Measurements from ENCODE around the gene NT5C3B. TPM values are rescaled to one million over a fixed set of nuclear protein-coding genes. Genes with fewer than 3 reads are reported as not detected.

Gene NT5C3B
- total RNA-seq, 1 experiment from 2014 or later = 62.0 TPM

- peaks cover 32% of the 10 kb centered on the region for H3K36me3 Mint-ChIP-seq (ENCODE audit: insufficient read depth, unreplicated experiment)
- CTCF ChIA-PET = interaction anchor here (0.8 to 8.3 kb wide), 4 partner anchors 12 to 25 kb away, joined by 3 to 141 read pairs (median 3); partner anchors contain the start of gene JUP
- peak; percentile 47 for DNase-seq
These were observed 36.7 kb downstream of the NT5C3B start for GRCh38 chr17:41799366-41799765.

GRCh38 chr17:41797377-41797776, 38.7 kb downstream of the NT5C3B start:
- TF ChIP-seq CTCF (IDR thresholded peaks at IDR 0.05; ENCODE audit: unreplicated experiment) = no peak
- Mint-ChIP-seq H3K4me3 (ENCODE audit: low read depth, unreplicated experiment) (no peak overlapping the region), H3K27ac (ENCODE audit: unreplicated experiment) (no peak overlapping the region), H3K9me3 (ENCODE audit: low read depth, unreplicated experiment) (no peaks in the 10 kb centered on the region), H3K4me1 (ENCODE audit: low read depth, unreplicated experiment) (peaks cover 69% of the 10 kb centered on the region), H3K27me3 (ENCODE audit: unreplicated experiment) (no peaks in the 10 kb centered on the region), H3K36me3 (ENCODE audit: insufficient read depth, unreplicated experiment) (peaks cover 42% of the 10 kb centered on the region)
- DNase-seq = no peak
- intact Hi-C loops (cut with micrococcal nuclease; ENCODE audit: unreplicated experiment) = no loop called here
- no TSS peak for BruUV-seq (replicated peaks)
- CTCF ChIA-PET = interaction anchor here (0.6 to 8.3 kb wide), 2 partner anchors 12 to 881 kb away, joined by 3 to 141 read pairs; partner anchors contain the start of gene JUP

More at GRCh38 chr17:41799366-41799765, 36.7 kb downstream of the NT5C3B start:
- peak overlapping the region; percentile 87 for H3K27ac Mint-ChIP-seq (ENCODE audit: unreplicated experiment)
- H3K9me3 Mint-ChIP-seq (ENCODE audit: low read depth, unreplicated experiment) = no peaks in the 10 kb centered on the region
- intact Hi-C loops (cut with micrococcal nuclease; ENCODE audit: unreplicated experiment) = no loop called here
- H3K4me1 Mint-ChIP-seq (ENCODE audit: low read depth, unreplicated experiment) = peaks cover 49% of the 10 kb centered on the region
- TF ChIP-seq CTCF (IDR thresholded peaks at IDR 0.05; ENCODE audit: unreplicated experiment) = no peak
- no peaks in the 10 kb centered on the region for H3K27me3 Mint-ChIP-seq (ENCODE audit: unreplicated experiment)
- H3K4me3 Mint-ChIP-seq (ENCODE audit: low read depth, unreplicated experiment) = no peak overlapping the region
- BruUV-seq (replicated peaks) = no TSS peak

- Mint-ChIP-seq H3K4me3 (ENCODE audit: low read depth, unreplicated experiment) (no peak overlapping the region), H3K27ac (ENCODE audit: unreplicated experiment) (no peak overlapping the region), H3K9me3 (ENCODE audit: low read depth, unreplicated experiment) (no peaks in the 10 kb centered on the region), H3K36me3 (ENCODE audit: insufficient read depth, unreplicated experiment) (peaks cover 35% of the 10 kb centered on the region), H3K4me1 (ENCODE audit: low read depth, unreplicated experiment) (peaks cover 71% of the 10 kb centered on the region), H3K27me3 (ENCODE audit: unreplicated experiment) (no peaks in the 10 kb centered on the region)
- no peak for TF ChIP-seq CTCF (IDR thresholded peaks at IDR 0.05; ENCODE audit: unreplicated experiment)
- no peak for DNase-seq
- BruUV-seq (replicated peaks) = no TSS peak
- CTCF ChIA-PET = interaction anchor here (0.6 to 8.3 kb wide), 2 partner anchors 11 to 734 kb away, joined by 3 to 141 read pairs; partner anchors contain the start of gene JUP
- intact Hi-C loops (cut with micrococcal nuclease; ENCODE audit: unreplicated experiment) = no loop called here
These were observed 39.7 kb downstream of the NT5C3B start for GRCh38 chr17:41796121-41796895.

- no TSS peak for BruUV-seq (replicated peaks)
- DNase-seq = no peak
- TF ChIP-seq CTCF (IDR thresholded peaks at IDR 0.05; ENCODE audit: unreplicated experiment) = no peak
- H3K27me3 Mint-ChIP-seq (ENCODE audit: unreplicated experiment) = no peaks in the 10 kb centered on the region
- intact Hi-C loops (cut with micrococcal nuclease; ENCODE audit: unreplicated experiment) = no loop called here
- H3K4me1 Mint-ChIP-seq (ENCODE audit: low read depth, unreplicated experiment) = peaks cover 54% of the 10 kb centered on the region
- H3K36me3 Mint-ChIP-seq (ENCODE audit: insufficient read depth, unreplicated experiment) = peaks cover 26% of the 10 kb centered on the region
- CTCF ChIA-PET = interaction anchor here (0.6 to 1.0 kb wide), 5 partner anchors 9 to 62 kb away, joined by 3 to 6 read pairs (median 4); partner anchors contain the start of genes JUP and P3H4
- no peak overlapping the region for H3K4me3 Mint-ChIP-seq (ENCODE audit: low read depth, unreplicated experiment)
- no peak overlapping the region for H3K27ac Mint-ChIP-seq (ENCODE audit: unreplicated experiment)
- no peaks in the 10 kb centered on the region for H3K9me3 Mint-ChIP-seq (ENCODE audit: low read depth, unreplicated experiment)
These were observed 41.5 kb downstream of the NT5C3B start for GRCh38 chr17:41794540-41794975.

All from Calu3 (cell line).